NB4 (cell line): ENCODE results near the gene TSEN2.
A peak's percentile ranks its signal among the peaks of the same experiment; 100 is the strongest.

ENCODE experiments used
- CTCF ChIP-seq: IDR thresholded peaks from one replicate; pipeline ENCODE4 v1.5.1; 2012; ENCODE audit warnings: low read depth, low read length
- POLR2A ChIP-seq: IDR thresholded peaks from 2 replicates; pipeline ENCODE4 v1.6.1; 2011; ENCODE audit warnings: mild to moderate bottlenecking; ENCODE audit not compliant: insufficient read length; ENCODE audit errors: extremely low read depth

- TF ChIP-seq POLR2A (peak; percentile 99), CTCF (no peak)
Observed at GRCh38 chr3:12556690-12557472, 72.6 kb downstream of the TSEN2 start, which contains the start of gene MKRN2.
